GM19023 (cell line): ENCODE data around the gene NDOR1.

ENCODE experiments used
- ATAC-seq: cut with Tn5 transposase; IDR thresholded peaks from one replicate; pipeline ENCODE4 v1.9.1; 2021; ENCODE audit warnings: mild to moderate bottlenecking, moderate library complexity; ENCODE audit not compliant: unreplicated experiment

The NDOR1 gene

GRCh38 chr9:137219757-137220316 lies 14.3 kb downstream of the NDOR1 start:
- ATAC-seq: no peak

DNA sequence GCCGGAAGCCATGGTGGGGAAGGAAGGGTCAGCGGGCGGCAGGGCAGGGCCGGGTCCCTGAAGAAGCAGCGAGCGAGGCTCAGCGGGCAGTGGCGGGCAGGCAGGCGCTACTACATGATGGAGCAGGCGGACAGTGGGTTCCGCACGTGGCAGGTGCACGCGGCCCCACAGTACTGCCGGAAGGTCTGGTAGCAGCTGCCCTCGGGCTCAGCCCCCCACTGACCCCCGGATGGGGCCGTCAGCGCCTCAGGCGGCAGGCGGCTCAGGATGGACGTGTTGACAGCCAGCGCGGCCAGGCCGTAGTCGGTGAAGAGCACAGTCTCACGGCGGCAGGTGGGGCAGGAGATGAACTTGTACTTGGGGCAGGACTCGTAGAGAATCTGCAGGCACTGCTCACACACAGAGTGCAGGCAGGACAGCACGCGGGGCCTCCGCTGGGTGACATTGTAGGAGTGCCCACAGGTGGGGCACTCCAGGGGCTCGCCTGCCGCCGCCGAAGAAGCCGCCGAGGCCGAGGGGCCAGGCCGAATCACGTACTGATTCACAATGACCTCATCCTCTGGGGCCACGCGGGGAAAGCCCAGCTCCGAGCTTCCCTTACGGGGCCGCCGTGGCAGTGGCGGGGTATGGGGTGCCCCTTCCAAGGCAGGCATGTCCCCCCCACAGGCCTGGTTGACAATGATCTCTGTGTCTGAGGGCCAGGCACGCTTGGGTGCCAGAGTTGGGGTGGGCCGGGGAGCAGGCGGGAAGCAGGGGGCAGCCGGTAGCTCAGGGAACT lies 15.0 kb downstream of the NDOR1 start:
- ATAC-seq: no peak

- no peak for ATAC-seq
Observed at GRCh38 chr9:137221095-137221505, 15.6 kb downstream of the NDOR1 start.

DNA sequence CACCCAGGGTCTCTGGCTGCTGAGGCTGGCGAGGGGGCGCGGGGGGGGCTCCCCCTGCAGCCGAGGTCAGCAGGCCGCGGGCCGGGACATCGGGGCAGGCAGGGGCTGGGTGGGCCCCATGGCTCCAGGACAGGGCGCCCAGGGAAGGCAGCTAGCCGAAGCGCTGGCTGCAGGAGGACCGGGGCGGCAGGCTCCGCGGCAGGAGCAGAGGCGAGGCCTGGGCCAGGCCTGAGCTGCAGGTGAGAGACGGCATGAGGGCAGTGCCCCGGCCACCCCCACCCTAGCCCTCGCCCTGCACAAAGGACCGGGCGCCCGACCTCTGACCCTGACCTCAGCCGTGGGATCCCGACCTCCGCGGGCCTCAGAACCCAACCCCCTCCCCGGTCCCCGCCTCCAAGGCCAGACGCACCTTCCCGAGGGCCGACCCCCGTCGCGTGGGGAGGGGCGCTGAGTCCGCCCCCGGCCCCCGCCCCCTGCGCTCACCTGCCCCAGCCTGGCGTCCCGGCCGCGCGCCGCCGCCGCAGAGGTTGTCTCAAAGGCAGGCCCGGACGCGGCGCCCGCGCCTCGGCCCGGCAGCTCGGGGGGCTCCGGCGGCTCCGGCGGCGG lies 16.1 kb downstream of the NDOR1 start:
- no peak for ATAC-seq

- peak; percentile 2 for ATAC-seq
Observed at GRCh38 chr9:137222190-137223077, 16.9 kb downstream of the NDOR1 start, which contains the start of gene RNF208. Gene RNF208, minus strand, starts transcription at chr9:137222240. Its CDS starts 1,028 bp downstream, at chr9:137221212.

DNA sequence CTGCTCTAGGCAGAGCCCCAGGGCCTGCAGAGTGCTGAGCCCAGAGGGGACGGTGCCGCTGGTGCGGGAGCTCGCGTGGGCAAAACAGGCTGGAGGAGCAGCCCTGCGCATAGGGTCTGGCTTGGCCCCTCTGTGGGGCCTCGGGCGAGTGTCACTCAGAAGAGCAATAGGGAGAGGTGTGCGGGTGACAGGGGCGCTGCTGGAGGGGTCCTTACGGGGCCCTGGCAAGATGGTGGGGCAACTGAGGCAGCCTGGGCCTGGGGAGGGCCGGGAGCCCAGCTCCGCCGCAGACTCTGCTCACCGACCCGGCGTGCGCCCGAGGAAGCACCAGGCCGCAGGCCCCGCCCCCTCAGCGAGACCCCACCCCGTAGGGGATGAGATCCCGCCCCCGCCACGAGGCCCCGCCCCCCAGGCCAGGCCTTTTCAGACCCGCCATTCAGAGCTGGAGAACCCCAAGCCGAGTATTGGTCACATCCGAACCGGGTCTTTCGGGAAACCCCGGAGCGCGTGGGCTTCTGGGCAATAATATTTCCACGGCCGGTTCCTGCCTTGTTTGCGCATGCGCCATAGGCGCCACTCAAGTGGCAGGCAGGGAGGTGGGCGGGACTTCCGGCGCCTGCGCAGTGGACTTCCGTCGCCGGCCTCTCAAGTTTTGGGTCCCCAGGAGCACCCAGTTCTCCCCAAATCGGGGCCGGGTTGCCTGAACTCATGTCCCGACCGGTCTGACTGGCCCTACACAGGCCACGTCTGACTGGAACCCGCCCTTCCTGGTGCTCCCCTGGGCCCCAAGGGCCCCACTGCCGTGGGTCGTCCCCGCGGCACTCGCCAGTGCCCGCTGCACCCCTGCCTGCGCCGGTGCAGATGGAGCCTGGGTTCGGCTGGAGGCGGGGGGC lies 17.8 kb downstream of the NDOR1 start:
- peak; percentile 71 for ATAC-seq

GRCh38 chr9:137224830-137225694 lies 19.6 kb downstream of the NDOR1 start, which contains the start of gene CYSRT1:
Gene CYSRT1, plus strand, starts transcription at chr9:137225174. Its CDS starts 448 bp downstream, at chr9:137225622.
- no peak for ATAC-seq

DNA sequence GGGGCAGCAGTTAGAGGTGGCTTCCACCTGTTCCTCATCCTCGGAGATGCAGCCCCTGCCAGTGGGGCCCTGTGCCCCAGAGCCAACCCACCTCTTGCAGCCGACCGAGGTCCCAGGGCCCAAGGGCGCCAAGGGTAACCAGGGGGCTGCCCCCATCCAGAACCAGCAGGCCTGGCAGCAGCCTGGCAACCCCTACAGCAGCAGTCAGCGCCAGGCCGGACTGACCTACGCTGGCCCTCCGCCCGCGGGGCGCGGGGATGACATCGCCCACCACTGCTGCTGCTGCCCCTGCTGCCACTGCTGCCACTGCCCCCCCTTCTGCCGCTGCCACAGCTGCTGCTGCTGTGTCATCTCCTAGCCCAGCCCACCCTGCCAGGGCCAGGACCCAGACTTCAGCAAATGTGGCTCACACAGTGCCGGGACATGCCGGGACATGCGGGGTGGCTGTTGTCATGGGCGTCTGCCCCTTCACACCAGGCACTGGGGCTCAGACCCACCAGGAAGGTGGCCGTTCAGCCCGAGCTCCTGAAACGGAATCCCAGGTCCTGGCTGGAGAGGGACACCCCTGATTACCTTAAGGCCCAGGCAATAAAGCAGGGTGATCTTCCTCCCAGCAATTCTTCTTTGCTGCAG lies 20.3 kb downstream of the NDOR1 start:
- ATAC-seq: no peak

DNA sequence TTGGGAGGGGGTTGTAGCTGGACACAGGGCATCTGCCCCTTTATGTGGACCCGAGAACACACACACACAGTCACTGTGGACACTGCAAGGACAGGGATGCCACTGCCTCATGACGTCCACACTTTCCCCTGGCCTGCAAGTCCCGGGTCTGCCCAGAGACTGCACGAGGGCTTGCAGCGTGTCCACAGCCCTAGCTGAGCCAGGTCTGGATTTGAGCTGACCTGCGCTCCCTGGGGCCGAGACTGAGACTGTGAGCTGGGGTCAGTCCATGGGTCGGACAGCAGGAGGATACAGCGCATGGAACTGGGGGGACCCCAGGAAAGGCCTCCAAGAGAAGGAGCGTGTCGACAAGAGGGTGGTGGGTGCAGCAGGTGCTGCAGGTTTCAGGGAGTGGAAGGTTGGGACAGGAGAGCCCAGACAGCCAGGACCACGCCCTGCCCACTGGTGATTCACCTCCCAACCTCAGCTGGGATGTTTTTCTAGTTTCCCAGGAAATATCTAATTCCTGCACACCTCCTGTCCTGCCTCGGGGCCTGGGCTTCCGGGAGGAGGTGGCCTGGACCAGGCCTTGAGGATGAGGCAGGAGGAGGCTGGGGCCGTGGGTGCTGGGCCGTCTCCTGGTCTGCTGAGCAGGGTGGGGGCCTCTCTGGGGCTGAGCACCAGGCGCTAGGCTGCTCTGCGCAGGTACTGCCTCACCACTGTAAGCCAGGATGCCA lies 21.0 kb downstream of the NDOR1 start:
- ATAC-seq: no peak

- no peak for ATAC-seq
Observed at GRCh38 chr9:137227054-137227852, 21.8 kb downstream of the NDOR1 start, which contains the start of gene RNF224. Gene RNF224, plus strand, starts transcription at chr9:137227502. Its CDS starts 834 bp downstream, at chr9:137228336.

DNA sequence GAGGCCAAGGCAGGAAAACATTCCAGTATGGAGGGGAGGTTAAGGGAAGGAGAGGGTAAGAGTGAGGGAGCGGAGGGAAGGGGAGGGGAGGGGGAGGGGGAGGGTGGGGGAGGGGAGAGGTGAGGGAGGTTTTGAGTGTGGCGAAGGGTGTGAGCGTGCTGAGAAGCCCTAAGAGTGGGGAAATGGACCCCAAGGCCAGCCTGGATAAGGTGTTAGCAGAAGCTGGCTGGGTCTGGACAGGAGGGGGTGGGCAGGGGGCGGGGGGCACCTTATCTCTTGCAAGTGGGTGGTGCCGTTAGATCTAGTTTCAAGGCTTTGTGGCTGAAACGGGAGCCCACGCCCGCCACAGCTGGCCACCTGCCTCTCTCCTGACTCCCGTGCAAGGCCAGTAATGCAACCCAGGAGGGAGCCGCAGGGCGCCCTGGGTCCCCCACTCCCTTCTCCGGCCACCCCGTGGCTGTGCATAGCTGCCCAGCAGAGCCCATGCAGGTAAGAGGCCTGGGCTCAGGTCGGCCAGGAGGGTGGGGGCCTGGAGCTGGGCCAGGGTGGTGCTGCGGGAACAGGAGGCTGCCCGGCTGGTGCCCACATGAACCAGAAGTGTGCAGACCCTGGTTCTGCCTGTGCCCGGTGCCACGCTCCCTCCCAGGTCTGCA lies 22.5 kb downstream of the NDOR1 start:
- ATAC-seq: no peak

DNA sequence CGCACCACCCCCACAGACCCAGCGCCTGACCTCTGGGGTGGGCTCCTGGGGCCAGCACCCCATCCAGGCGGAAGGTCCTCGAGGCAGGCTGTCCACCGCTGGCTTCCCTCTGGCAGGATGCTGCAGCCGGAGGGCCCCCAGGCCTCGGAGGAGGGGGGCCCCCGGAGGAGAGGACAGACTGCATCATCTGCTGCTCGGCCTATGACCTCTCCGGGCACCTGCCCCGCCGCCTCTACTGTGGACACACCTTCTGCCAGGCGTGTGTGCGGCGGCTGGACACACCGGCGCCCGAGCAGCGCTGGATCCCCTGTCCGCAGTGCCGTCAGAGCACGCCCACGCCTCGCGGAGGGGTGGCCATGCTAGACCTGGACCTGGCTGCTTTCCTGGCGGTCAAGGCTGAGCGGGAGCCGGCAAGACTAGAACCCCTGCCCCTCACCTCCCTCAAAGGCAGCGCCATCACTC lies 23.0 kb downstream of the NDOR1 start:
- ATAC-seq: no peak

DNA sequence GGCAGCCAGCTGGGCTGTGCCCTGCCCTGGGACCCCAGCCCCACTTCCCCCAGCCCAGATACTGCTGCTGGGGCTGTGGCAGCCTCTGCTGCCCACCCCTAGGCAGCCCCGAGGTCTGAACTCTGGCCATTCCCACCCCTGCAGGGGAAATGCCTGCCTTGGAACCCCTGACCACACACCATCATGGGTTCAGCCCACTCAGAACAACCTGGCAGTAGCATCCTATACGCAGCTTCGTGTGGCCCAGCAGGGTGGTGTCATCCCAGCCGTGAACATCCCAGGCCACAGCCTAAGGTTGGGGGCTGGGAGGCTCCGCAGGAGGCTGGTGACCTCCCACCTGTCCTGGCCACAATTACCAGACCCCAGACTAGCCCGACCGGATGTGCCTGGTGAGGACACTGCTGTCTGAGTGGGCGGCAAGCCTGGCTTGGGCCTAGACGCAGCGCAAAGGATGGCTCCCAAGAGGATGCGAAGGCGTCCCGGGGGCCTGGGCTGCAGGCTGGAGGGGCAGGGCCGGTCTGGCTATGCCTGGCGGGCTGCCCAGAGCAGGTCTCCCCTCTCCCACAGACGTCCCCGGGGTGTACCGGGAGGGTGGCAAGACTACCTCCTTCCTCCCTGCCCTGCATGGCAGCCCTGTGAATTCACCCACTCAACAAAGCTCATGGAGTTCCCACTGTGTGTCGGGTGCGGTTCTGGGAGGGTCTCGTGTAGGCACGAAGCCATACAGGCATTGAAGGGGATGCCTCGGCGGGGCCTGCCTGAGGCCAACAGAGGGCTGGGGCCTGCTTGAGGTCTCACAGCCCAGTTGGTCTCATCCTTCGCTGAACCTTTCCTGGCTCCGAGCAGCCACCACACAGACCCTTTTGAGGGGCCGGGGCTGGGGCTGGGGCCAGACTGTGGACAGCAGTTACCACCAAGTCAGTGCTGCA lies 23.7 kb downstream of the NDOR1 start:
- ATAC-seq: no peak

- ATAC-seq: no peak
Observed at GRCh38 chr9:137229903-137230704, 24.6 kb downstream of the NDOR1 start.
